Measurements from ENCODE around the gene SLX4IP.
A peak's percentile ranks its signal among the peaks of the same experiment; 100 is the strongest.
"Not testable (repeated sequence)": the region's sequence is repeated elsewhere in the genome, so short reads cannot be mapped to it uniquely, and the experiment has no call there.

The SLX4IP gene

GRCh38 chr20:10412591-10413408, 22.3 kb upstream of the SLX4IP start:
- in situ Hi-C loops (cut with MboI; ENCODE audit: low sequenced_read_pairs, unreplicated experiment), result no loop called here
- no peak for DNase-seq (ENCODE audit: low spot score)
- TF ChIP-seq, protein P1, sequence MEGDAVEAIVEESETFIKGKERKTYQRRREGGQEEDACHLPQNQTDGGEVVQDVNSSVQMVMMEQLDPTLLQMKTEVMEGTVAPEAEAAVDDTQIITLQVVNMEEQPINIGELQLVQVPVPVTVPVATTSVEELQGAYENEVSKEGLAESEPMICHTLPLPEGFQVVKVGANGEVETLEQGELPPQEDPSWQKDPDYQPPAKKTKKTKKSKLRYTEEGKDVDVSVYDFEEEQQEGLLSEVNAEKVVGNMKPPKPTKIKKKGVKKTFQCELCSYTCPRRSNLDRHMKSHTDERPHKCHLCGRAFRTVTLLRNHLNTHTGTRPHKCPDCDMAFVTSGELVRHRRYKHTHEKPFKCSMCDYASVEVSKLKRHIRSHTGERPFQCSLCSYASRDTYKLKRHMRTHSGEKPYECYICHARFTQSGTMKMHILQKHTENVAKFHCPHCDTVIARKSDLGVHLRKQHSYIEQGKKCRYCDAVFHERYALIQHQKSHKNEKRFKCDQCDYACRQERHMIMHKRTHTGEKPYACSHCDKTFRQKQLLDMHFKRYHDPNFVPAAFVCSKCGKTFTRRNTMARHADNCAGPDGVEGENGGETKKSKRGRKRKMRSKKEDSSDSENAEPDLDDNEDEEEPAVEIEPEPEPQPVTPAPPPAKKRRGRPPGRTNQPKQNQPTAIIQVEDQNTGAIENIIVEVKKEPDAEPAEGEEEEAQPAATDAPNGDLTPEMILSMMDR (IDR thresholded peaks at IDR 0.05; ENCODE audit: borderline replicate concordance, control extremely low read depth, extremely low read depth, insufficient read depth, missing control alignments), result no peak

- no peak for DNase-seq (ENCODE audit: low spot score)
- TF ChIP-seq, protein P1 (IDR thresholded peaks at IDR 0.05; ENCODE audit: borderline replicate concordance, control extremely low read depth, extremely low read depth, insufficient read depth, missing control alignments), result no peak
- in situ Hi-C loops (cut with MboI; ENCODE audit: low sequenced_read_pairs, unreplicated experiment), result no loop called here
Measured at GRCh38 chr20:10415013-10415650, 20.0 kb upstream of the SLX4IP start.

DNA sequence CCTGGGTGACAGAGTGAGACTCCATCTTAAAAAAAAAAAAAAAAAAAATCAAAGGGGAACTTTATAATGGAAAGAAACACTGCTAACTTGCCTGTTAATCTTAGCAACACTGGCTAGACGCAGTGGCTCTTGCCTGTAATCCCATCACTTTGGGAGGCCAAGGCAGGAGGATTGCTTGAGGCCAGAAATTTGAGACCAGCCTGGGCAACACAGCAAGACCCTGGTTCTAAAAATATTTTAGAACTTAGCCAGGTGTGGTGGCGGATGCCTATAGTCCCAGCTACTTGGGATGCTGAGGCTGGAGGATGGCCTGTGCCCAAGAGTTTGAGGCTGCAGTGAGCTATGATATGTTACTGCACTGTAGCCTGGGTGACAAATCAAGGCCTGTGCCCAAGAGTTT, 17.9 kb upstream of the SLX4IP start:
- in situ Hi-C loops (cut with MboI; ENCODE audit: low sequenced_read_pairs, unreplicated experiment); DNase-seq (ENCODE audit: low spot score): not testable (repeated sequence)

- in situ Hi-C loops (cut with MboI; ENCODE audit: low sequenced_read_pairs, unreplicated experiment), result no loop called here
- no peak for DNase-seq (ENCODE audit: low spot score)
- TF ChIP-seq, protein P1 (IDR thresholded peaks at IDR 0.05; ENCODE audit: borderline replicate concordance, control extremely low read depth, extremely low read depth, insufficient read depth, missing control alignments), result no peak
Measured at GRCh38 chr20:10419550-10420133, 15.5 kb upstream of the SLX4IP start.

DNA sequence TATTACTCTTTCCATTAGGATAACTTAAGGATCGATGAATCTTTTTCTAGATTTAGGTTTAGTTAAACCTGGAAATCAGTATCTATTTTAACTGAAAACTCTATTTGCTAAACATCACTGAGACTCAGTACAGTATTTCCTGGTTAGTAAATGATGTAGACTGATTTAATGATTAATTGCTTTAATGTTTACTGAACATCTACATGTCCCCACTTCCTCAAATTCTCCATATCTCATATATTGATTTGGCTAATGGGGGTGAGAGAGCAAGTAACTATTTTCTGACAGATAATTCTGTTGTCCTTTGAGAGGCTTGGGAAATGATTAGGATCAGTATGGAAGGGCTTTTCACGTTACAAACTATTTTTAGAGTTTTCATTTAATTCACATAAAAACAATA, 11.4 kb upstream of the SLX4IP start:
- in situ Hi-C loops (cut with MboI; ENCODE audit: low sequenced_read_pairs, unreplicated experiment), result no loop called here
- TF ChIP-seq, protein P1 (IDR thresholded peaks at IDR 0.05; ENCODE audit: borderline replicate concordance, control extremely low read depth, extremely low read depth, insufficient read depth, missing control alignments), result no peak
- no peak for DNase-seq (ENCODE audit: low spot score)

DNA sequence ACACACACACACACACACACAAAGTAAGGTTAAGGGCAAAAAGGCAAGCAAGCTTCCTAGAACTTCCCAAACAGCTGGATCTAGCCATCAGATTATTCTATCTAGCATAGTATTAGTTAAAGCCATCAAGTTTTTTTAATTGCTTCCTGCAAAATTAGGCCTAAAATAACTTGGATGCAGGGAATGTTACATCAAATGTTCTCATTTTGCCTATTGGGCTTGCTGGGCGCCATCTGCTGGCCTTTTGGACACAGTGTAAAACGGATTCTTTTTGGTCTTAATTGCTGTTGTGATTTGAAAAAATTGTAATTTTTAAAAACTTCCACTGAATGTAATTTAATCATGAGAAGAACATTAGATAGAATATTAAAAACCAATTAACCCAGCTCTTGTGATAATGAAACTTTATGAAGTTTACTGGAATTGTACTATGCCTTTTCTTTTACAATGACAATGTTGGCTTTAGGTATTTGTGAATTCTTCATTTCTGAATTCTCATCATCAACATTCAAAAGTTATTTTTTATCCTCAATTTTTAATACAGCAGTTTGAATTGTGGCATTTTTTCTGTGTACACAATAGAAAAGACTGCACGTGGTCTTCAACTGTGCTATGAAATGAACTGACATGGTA, 7.9 kb upstream of the SLX4IP start:
- TF ChIP-seq, protein P1 (IDR thresholded peaks at IDR 0.05; ENCODE audit: borderline replicate concordance, control extremely low read depth, extremely low read depth, insufficient read depth, missing control alignments), result peak; percentile 78
- DNase-seq (ENCODE audit: low spot score), result no peak
- in situ Hi-C loops (cut with MboI; ENCODE audit: low sequenced_read_pairs, unreplicated experiment), result loop anchor here (25.0 kb wide), 1 partner anchor 815 kb away; no protein-coding TSS in a partner anchor
